DOHH2 (cell line): ENCODE data around the gene GTF2F1.

Experiments used
- EZH2phosphoT487 ChIP-seq: fragments of 200-600 bp; sonication (generic); IDR thresholded peaks from 2 replicates; pipeline ENCODE4 v1.6.1; 2017; ENCODE audit warnings: borderline replicate concordance, mild to moderate bottlenecking, antibody characterized with exemption, low read length, moderate library complexity, mixed read lengths
- TF ChIP-seq, protein P1 (sequence below): fragments of 200-600 bp; sonication (generic); IDR thresholded peaks from one replicate; pipeline ENCODE4 v1.5.1; 2014; ENCODE audit warnings: antibody characterized with exemption, mild to moderate bottlenecking, low read depth, low read length; ENCODE audit not compliant: poor library complexity, severe bottlenecking

- TF ChIP-seq, protein P1, sequence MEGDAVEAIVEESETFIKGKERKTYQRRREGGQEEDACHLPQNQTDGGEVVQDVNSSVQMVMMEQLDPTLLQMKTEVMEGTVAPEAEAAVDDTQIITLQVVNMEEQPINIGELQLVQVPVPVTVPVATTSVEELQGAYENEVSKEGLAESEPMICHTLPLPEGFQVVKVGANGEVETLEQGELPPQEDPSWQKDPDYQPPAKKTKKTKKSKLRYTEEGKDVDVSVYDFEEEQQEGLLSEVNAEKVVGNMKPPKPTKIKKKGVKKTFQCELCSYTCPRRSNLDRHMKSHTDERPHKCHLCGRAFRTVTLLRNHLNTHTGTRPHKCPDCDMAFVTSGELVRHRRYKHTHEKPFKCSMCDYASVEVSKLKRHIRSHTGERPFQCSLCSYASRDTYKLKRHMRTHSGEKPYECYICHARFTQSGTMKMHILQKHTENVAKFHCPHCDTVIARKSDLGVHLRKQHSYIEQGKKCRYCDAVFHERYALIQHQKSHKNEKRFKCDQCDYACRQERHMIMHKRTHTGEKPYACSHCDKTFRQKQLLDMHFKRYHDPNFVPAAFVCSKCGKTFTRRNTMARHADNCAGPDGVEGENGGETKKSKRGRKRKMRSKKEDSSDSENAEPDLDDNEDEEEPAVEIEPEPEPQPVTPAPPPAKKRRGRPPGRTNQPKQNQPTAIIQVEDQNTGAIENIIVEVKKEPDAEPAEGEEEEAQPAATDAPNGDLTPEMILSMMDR = no peak
- TF ChIP-seq EZH2phosphoT487 = no peak
These were observed 10.1 kb upstream of the GTF2F1 start for GRCh38 chr19:6402837-6403608.
